ENCODE data around the gene MAN2A1. TPM values are rescaled to one million over a fixed set of nuclear protein-coding genes. Genes with fewer than 3 reads are reported as not detected.

The MAN2A1 gene
- total RNA-seq, 2 experiments from 2014 or later, result 23.0 to 28.7 TPM

GRCh38 chr5:109908366-109908765 lies 218.6 kb downstream of the MAN2A1 start:
- intact Hi-C loops (cut with micrococcal nuclease; ENCODE audit: unreplicated experiment), result no loop called here
- no peak overlapping the region for H3K4me2 ChIP-seq (ENCODE audit: low read length)
- no peak for DNase-seq (ENCODE audit: low spot score)
- peaks cover 15% of the 10 kb centered on the region for H3K4me1 ChIP-seq (ENCODE audit: insufficient read depth, low read length, poor library complexity, severe bottlenecking)
- TF ChIP-seq EZH2phosphoT487 (IDR thresholded peaks at IDR 0.05; ENCODE audit: borderline replicate concordance, low read depth, low read length) (no peak), CTCF (conservative IDR thresholded peaks at IDR 0.05; ENCODE audit: low read length) (no peak)
- ChIA-PET CTCF (ENCODE audit: unreplicated experiment) (no interaction called here), POLR2A (no interaction called here)
- H3K36me3 ChIP-seq (ENCODE audit: insufficient read depth, low read length), result no peaks in the 10 kb centered on the region
- no peaks in the 10 kb centered on the region for H3K9me3 ChIP-seq (ENCODE audit: low read length)
- H3K4me3 ChIP-seq (ENCODE audit: low read depth, low read length, poor library complexity, severe bottlenecking), result no peak overlapping the region
- H3K9me2 ChIP-seq (ENCODE audit: insufficient read depth, low read length), result no peaks in the 10 kb centered on the region
- BruUV-seq (replicated peaks), result no TSS peak
- H3K27ac ChIP-seq (ENCODE audit: low read depth, low read length, poor library complexity, severe bottlenecking), result no peak overlapping the region
- H2AFZ ChIP-seq (ENCODE audit: low read length), result no peak overlapping the region
- no peaks in the 10 kb centered on the region for H3K79me2 ChIP-seq (ENCODE audit: insufficient read depth, low read depth, low read length)
- H4K20me1 ChIP-seq (ENCODE audit: insufficient read depth, low read length), result no peaks in the 10 kb centered on the region

- ChIA-PET POLR2A (no interaction called here), CTCF (ENCODE audit: unreplicated experiment) (no interaction called here)
- TF ChIP-seq EZH2phosphoT487 (IDR thresholded peaks at IDR 0.05; ENCODE audit: borderline replicate concordance, low read depth, low read length) (no peak), CTCF (conservative IDR thresholded peaks at IDR 0.05; ENCODE audit: low read length) (no peak)
- no peaks in the 10 kb centered on the region for H3K9me3 ChIP-seq (ENCODE audit: low read length)
- H4K20me1 ChIP-seq (ENCODE audit: insufficient read depth, low read length), result no peaks in the 10 kb centered on the region
- no peak overlapping the region for H2AFZ ChIP-seq (ENCODE audit: low read length)
- H3K9me2 ChIP-seq (ENCODE audit: insufficient read depth, low read length), result no peaks in the 10 kb centered on the region
- H3K4me1 ChIP-seq (ENCODE audit: insufficient read depth, low read length, poor library complexity, severe bottlenecking), result peaks cover 15% of the 10 kb centered on the region
- H3K79me2 ChIP-seq (ENCODE audit: insufficient read depth, low read depth, low read length), result no peaks in the 10 kb centered on the region
- no peak overlapping the region for H3K4me3 ChIP-seq (ENCODE audit: low read depth, low read length, poor library complexity, severe bottlenecking)
- peak; percentile 50 for DNase-seq (ENCODE audit: low spot score)
- no peak overlapping the region for H3K27ac ChIP-seq (ENCODE audit: low read depth, low read length, poor library complexity, severe bottlenecking)
- no peak overlapping the region for H3K4me2 ChIP-seq (ENCODE audit: low read length)
- BruUV-seq (replicated peaks), result no TSS peak
- H3K36me3 ChIP-seq (ENCODE audit: insufficient read depth, low read length), result no peaks in the 10 kb centered on the region
- intact Hi-C loops (cut with micrococcal nuclease; ENCODE audit: unreplicated experiment), result no loop called here
Observed at GRCh38 chr5:109910874-109911273, 221.1 kb downstream of the MAN2A1 start.

GRCh38 chr5:109911731-109912130 lies 222.0 kb downstream of the MAN2A1 start:
- POLR2A ChIA-PET, result interaction anchor here (0.8 kb wide), 1 partner anchor 10 kb away, joined by 3 read pairs; no protein-coding TSS in a partner anchor
- CTCF ChIA-PET (ENCODE audit: unreplicated experiment), result no interaction called here
- Histone ChIP-seq H3K36me3 (ENCODE audit: insufficient read depth, low read length) (no peaks in the 10 kb centered on the region), H4K20me1 (ENCODE audit: insufficient read depth, low read length) (no peaks in the 10 kb centered on the region), H3K9me2 (ENCODE audit: insufficient read depth, low read length) (no peaks in the 10 kb centered on the region), H3K9me3 (ENCODE audit: low read length) (no peaks in the 10 kb centered on the region), H3K4me2 (ENCODE audit: low read length) (no peak overlapping the region), H3K79me2 (ENCODE audit: insufficient read depth, low read depth, low read length) (no peaks in the 10 kb centered on the region), H2AFZ (ENCODE audit: low read length) (no peak overlapping the region; the same call in 1 of the 2 replicates), H3K27ac (ENCODE audit: low read depth, low read length, poor library complexity, severe bottlenecking) (no peak overlapping the region), H3K4me1 (ENCODE audit: insufficient read depth, low read length, poor library complexity, severe bottlenecking) (peaks cover 15% of the 10 kb centered on the region), H3K4me3 (ENCODE audit: low read depth, low read length, poor library complexity, severe bottlenecking) (no peak overlapping the region)
- intact Hi-C loops (cut with micrococcal nuclease; ENCODE audit: unreplicated experiment), result no loop called here
- no TSS peak for BruUV-seq (replicated peaks)
- no peak for DNase-seq (ENCODE audit: low spot score)
- TF ChIP-seq EZH2phosphoT487 (IDR thresholded peaks at IDR 0.05; ENCODE audit: borderline replicate concordance, low read depth, low read length) (no peak), CTCF (conservative IDR thresholded peaks at IDR 0.05; ENCODE audit: low read length) (no peak)
